Measurements from ENCODE around the gene MYH7B. TPM values are rescaled to one million over a fixed set of nuclear protein-coding genes. Genes with fewer than 3 reads are reported as not detected.

The MYH7B gene
- total RNA-seq, 1 donor from 2014 or later, result 1.2 TPM

DNA sequence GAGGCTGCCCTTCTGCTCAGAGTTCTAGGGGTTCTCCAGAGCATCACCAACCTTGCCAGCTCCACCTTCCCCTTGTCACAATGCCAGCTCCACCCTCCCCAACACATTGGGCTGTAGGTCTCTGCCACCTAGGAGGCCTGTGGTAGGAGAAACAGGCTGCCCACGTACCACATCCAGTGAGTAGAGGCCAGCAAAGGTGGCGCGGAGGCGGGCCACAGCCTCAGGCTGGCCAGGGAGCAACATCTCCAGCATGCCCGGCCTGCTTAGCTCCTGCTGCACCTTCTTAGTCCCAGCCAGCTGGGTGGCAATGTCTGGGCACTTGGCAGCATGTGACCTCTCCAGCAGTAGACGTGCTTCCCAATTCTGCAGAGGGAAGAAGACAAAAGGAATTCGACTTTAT, 23.9 kb upstream of the MYH7B start:
- peaks cover 20% of the 10 kb centered on the region for H3K36me3 Mint-ChIP-seq (ENCODE audit: insufficient read depth)
- no peaks in the 10 kb centered on the region for H3K4me1 Mint-ChIP-seq (ENCODE audit: low read depth)
- no peak for DNase-seq (ENCODE audit: low spot score, unreplicated experiment)
- no peaks in the 10 kb centered on the region for H3K9me3 Mint-ChIP-seq (ENCODE audit: low read depth)
- H3K4me3 Mint-ChIP-seq (ENCODE audit: low read depth), result no peak overlapping the region
- H3K27ac Mint-ChIP-seq, result no peak overlapping the region
- TF ChIP-seq, protein P1, sequence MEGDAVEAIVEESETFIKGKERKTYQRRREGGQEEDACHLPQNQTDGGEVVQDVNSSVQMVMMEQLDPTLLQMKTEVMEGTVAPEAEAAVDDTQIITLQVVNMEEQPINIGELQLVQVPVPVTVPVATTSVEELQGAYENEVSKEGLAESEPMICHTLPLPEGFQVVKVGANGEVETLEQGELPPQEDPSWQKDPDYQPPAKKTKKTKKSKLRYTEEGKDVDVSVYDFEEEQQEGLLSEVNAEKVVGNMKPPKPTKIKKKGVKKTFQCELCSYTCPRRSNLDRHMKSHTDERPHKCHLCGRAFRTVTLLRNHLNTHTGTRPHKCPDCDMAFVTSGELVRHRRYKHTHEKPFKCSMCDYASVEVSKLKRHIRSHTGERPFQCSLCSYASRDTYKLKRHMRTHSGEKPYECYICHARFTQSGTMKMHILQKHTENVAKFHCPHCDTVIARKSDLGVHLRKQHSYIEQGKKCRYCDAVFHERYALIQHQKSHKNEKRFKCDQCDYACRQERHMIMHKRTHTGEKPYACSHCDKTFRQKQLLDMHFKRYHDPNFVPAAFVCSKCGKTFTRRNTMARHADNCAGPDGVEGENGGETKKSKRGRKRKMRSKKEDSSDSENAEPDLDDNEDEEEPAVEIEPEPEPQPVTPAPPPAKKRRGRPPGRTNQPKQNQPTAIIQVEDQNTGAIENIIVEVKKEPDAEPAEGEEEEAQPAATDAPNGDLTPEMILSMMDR (IDR thresholded peaks at IDR 0.05; ENCODE audit: unreplicated experiment), result no peak
- H3K27me3 Mint-ChIP-seq, result no peaks in the 10 kb centered on the region

DNA sequence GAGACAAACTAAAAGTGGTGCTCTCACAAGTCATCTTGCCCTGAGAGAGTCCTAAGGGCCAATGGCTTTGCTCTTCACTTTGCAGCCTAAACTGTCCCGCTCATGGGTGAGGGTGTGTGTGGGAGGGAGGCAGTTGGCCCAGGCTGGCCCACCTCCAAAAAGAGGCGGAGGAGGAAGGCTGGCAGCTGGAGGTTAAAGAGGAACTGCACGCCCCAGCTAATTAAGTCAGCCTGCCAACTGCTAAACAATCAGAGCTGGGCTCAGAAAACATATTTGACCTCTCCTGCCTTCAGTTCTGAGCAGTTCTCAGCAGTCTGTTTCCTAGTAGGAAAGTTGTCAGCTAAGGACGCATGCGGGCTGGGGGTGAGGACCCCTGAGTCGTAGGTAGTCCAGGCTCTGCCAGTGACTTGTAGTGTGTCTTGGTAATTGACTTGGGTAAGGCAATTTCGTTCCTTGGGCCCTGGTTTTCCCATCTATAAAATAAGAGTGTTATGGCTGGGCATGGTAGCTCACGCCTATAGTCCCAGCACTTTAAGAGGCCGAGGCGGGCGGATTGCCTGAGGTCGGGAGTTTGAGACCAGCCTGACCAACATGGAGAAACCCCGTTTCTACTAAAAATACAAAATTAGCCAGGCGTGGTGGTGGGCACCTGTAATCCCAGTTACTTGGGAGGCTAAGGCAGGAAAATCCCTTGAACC, 17.1 kb upstream of the MYH7B start:
- TF ChIP-seq, protein P1 (IDR thresholded peaks at IDR 0.05; ENCODE audit: unreplicated experiment), result no peak
- Mint-ChIP-seq H3K4me1 (ENCODE audit: low read depth) (no peaks in the 10 kb centered on the region), H3K27ac (no peak overlapping the region), H3K4me3 (ENCODE audit: low read depth) (no peak overlapping the region), H3K9me3 (ENCODE audit: low read depth) (no peaks in the 10 kb centered on the region), H3K36me3 (ENCODE audit: insufficient read depth) (peaks cover 15% of the 10 kb centered on the region), H3K27me3 (no peaks in the 10 kb centered on the region)
- no peak for DNase-seq (ENCODE audit: low spot score, unreplicated experiment)

DNA sequence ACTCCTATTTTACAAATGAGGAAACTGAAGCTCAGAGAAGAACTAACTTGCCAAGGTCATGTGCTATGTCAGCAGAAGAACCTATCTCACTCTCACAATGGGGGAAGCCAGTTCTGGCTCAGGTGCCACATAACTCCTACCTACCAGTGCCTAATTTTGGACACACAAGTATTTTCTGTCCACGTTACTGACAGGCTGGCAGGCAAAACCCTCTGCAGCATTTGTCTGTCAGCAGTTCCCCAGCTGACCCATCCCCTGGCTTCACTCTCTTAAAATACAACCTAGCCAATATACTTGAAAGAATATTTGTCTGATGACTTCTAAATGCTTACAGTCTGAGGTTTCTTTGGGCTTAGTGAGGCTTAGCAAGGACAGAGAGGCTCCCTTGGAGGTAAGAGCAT, 15.6 kb upstream of the MYH7B start:
- H3K36me3 Mint-ChIP-seq (ENCODE audit: insufficient read depth), result peaks cover 17% of the 10 kb centered on the region

DNA sequence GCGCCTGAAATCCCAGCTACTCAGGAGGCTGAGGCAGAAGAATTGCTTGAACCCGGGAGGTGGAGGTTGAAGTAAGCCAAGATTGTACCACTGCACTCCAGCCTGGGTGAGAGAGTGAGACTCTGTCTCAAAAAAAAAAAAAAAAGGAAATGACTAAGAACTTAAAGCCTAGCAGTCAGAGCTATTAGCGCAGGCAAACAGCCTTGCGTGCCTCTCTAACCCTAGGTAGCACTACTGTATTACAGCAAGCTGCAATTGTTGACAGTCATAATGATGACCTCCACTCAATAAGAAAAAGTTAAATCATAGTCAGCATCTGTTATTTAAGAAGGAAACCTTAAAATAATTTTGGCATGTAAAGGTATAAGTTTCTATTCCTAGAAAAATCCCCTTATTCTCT, 14.4 kb upstream of the MYH7B start:
- Mint-ChIP-seq H3K27me3 (no peaks in the 10 kb centered on the region), H3K36me3 (ENCODE audit: insufficient read depth) (peaks cover 19% of the 10 kb centered on the region), H3K4me1 (ENCODE audit: low read depth) (no peaks in the 10 kb centered on the region), H3K9me3 (ENCODE audit: low read depth) (no peaks in the 10 kb centered on the region), H3K4me3 (ENCODE audit: low read depth) (no peak overlapping the region), H3K27ac (no peak overlapping the region)
- DNase-seq (ENCODE audit: low spot score, unreplicated experiment), result no peak
- TF ChIP-seq, protein P1 (IDR thresholded peaks at IDR 0.05; ENCODE audit: unreplicated experiment), result no peak

More for the DNA sequence above, 15.6 kb upstream of the MYH7B start:
- Mint-ChIP-seq H3K4me1 (ENCODE audit: low read depth) (no peaks in the 10 kb centered on the region), H3K9me3 (ENCODE audit: low read depth) (no peaks in the 10 kb centered on the region), H3K27ac (no peak overlapping the region), H3K4me3 (ENCODE audit: low read depth) (no peak overlapping the region), H3K27me3 (no peaks in the 10 kb centered on the region)
- no peak for DNase-seq (ENCODE audit: low spot score, unreplicated experiment)
- TF ChIP-seq, protein P1 (IDR thresholded peaks at IDR 0.05; ENCODE audit: unreplicated experiment), result no peak

DNA sequence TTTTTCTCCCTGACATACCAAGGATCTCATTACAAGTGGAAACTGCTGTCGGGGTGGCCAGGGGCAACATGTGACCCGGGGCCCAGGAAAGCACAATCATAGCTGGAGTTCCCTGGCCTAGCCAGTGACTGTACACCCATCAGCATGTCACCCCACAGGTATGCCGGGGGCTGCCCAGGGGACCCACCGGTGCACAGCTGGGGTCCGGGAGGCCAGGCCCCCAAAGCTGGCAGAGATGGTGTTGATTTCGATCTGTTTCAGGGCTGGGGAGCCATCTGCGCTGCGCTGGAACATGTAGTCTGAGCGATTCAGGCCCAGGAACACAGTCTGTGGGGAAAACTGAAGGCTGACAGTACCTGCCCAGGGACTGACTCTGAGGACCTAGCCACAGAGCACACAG, 13.4 kb upstream of the MYH7B start:
- Mint-ChIP-seq H3K27me3 (no peaks in the 10 kb centered on the region), H3K4me1 (ENCODE audit: low read depth) (no peaks in the 10 kb centered on the region), H3K27ac (no peak overlapping the region), H3K9me3 (ENCODE audit: low read depth) (no peaks in the 10 kb centered on the region), H3K36me3 (ENCODE audit: insufficient read depth) (peaks cover 19% of the 10 kb centered on the region), H3K4me3 (ENCODE audit: low read depth) (no peak overlapping the region)
- TF ChIP-seq, protein P1 (IDR thresholded peaks at IDR 0.05; ENCODE audit: unreplicated experiment), result no peak
- DNase-seq (ENCODE audit: low spot score, unreplicated experiment), result no peak
